ENCODE measurements around the gene NCCRP1.
A peak's percentile ranks its signal among the peaks of the same experiment; 100 is the strongest.

Gene NCCRP1

GRCh38 chr19:39247701-39248664 lies 51.2 kb downstream of the NCCRP1 start:
- peak in 1 of 14 donors; percentile 3 for DNase-seq

- no peak for DNase-seq
Observed at GRCh38 chr19:39248806-39249205, 52.0 kb downstream of the NCCRP1 start, which contains the start of gene IFNL4. Gene IFNL4 (minus strand): TSS chr19:39248856.

GRCh38 chr19:39251081-39251480 lies 54.3 kb downstream of the NCCRP1 start:
- DNase-seq: no peak

Data from C1 segment of cervical spinal cord (tissue), 14 donors.